ENCODE data around the gene TMEM250. TPM values are rescaled to one million over a fixed set of nuclear protein-coding genes. Genes with fewer than 3 reads are reported as not detected.

Gene TMEM250
- total RNA-seq, 1 experiment from 2014 or later: 37.5 TPM

DNA sequence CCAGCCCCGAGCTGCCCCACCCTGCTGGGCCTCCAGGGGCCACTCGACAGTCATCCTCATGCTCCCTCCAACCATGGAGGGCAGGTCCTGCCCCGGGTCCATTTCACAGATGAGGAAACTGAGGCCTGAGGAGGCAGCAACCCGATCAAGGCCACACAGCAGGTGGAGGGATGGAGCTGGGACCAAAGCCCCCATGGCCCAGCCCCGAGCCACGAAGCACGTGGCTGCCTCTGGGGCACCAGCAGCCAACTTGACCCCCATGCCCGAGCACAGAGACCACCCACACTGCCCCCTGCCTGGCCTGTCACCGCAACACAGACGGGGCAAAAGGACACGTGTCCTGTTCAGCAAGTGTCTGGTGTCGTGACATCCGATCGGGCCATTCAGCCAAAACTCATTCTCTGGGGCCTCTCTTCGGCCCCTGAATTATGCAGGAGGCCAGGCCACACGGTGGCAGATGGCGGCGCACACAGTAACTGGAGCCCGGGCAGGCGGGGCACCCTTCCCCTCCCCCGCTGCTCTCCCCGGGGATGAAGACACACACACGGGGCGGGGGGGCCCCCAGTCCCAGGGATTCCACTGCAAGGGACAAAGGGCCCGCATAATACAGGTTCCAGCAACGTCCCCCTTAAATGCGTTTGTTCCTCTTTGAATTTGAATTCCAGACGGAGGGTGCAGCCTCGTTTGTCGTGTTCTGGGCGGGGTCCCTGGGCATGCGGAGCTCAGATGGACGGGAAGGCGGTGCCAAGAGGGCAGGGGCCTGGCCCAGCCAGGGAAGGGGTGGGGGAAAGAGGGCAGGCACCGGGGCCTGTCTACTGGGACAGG, 29.4 kb upstream of the TMEM250 start (continued):
- TF ChIP-seq ELF1 (IDR thresholded peaks at IDR 0.05; ENCODE audit: borderline replicate concordance, low read depth) (no peak), EZH2phosphoT487 (IDR thresholded peaks at IDR 0.05; ENCODE audit: borderline replicate concordance) (no peak), EZH2 (IDR thresholded peaks at IDR 0.05) (no peak), ZNF274 (IDR thresholded peaks at IDR 0.05; ENCODE audit: low read depth, low read length) (no peak), FOSL1 (IDR thresholded peaks at IDR 0.05; ENCODE audit: low read depth) (no peak)
- TF ChIP-seq, protein P1, sequence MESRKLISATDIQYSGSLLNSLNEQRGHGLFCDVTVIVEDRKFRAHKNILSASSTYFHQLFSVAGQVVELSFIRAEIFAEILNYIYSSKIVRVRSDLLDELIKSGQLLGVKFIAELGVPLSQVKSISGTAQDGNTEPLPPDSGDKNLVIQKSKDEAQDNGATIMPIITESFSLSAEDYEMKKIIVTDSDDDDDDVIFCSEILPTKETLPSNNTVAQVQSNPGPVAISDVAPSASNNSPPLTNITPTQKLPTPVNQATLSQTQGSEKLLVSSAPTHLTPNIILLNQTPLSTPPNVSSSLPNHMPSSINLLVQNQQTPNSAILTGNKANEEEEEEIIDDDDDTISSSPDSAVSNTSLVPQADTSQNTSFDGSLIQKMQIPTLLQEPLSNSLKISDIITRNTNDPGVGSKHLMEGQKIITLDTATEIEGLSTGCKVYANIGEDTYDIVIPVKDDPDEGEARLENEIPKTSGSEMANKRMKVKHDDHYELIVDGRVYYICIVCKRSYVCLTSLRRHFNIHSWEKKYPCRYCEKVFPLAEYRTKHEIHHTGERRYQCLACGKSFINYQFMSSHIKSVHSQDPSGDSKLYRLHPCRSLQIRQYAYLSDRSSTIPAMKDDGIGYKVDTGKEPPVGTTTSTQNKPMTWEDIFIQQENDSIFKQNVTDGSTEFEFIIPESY (IDR thresholded peaks at IDR 0.05; ENCODE audit: extremely low read depth, insufficient replicate concordance, low read length): no peak

DNA sequence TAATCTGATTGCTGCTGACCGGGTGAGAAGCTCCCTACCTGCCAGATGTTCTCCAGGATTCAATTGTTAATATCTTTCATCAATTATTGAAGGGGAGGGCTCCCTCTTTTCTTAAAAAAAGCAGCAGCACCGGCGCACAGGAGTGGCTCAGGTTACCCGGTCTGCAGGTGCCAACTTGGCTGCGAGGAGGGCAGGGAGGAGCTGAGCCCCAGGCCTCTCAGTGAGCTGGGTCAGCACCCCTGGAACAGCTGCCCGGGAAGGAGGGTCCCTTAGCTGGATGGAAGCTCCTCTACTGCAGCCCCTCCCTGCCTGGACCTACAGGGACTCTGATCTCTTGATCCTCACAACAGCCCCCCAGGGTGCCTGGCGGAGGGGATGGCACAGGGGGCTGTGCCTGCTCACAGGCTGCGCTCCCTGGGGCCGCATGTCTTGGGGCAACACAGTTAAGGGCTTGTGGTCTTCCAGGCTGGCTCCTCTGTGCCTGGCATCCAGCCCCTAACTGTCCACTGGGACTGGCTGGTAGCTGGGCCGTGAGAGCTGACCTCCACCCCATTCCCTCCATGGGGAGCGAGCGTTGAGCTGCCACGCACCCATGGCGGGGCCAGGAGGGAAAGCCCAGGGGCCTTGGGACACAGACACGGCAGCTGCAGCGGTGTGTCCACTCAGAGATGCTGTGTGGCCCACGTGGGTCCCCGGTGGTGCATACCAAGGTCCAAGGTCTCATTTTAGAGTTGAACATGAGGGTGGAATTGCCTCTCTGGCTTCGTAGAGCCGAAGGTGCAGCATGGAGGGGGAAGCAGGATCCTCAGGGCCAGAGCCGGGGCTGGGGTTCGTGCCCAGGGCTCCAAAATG, 28.6 kb upstream of the TMEM250 start:
- intact Hi-C loops (cut with micrococcal nuclease): no loop called here
- no peak overlapping the region for H3K4me3 ChIP-seq (replicated peaks in 1 of 2; ENCODE audit: low read depth in 1 of 2, low read length in 2 of 2)
- no peak overlapping the region for H2AFZ ChIP-seq (ENCODE audit: low read depth, low read length, poor library complexity, severe bottlenecking)
- no peak overlapping the region for H3K9ac ChIP-seq (ENCODE audit: low read length)
- H3K27me3 ChIP-seq (ENCODE audit: insufficient read depth, low read length): no peaks in the 10 kb centered on the region
- H3K4me1 ChIP-seq (ENCODE audit: control insufficient read depth in 1 of 2, insufficient read depth in 2 of 2, low read length in 2 of 2): no peaks in the 10 kb centered on the region
- ATAC-seq: no peak
- no peaks in the 10 kb centered on the region for H3K79me2 ChIP-seq (ENCODE audit: insufficient read depth, low read length)
- no peaks in the 10 kb centered on the region for H3K36me3 ChIP-seq (ENCODE audit: control insufficient read depth in 1 of 2, insufficient read depth in 2 of 2, low read length in 2 of 2)
- ChIA-PET POLR2A (no interaction called here), RAD21 (ENCODE audit: low non-redundant PET in 1 of 2, low total read pairs in 2 of 2, uncharacterized antibody in 2 of 2, unreplicated experiment in 2 of 2) (no interaction called here), CTCF (interaction anchor here (1.0 kb wide), 1 partner anchor 9 kb away, joined by 3 read pairs; no protein-coding TSS in a partner anchor)
- H3K9me3 ChIP-seq (ENCODE audit: control insufficient read depth in 1 of 2, insufficient read depth in 1 of 2, low read depth in 1 of 2, low read length in 2 of 2): no peaks in the 10 kb centered on the region
- no TSS peak for BruUV-seq (replicated peaks)
- H3K9me2 ChIP-seq (ENCODE audit: insufficient read depth): no peaks in the 10 kb centered on the region
- no peak overlapping the region for H3K4me2 ChIP-seq (ENCODE audit: low read length)
- DNase-seq (ENCODE audit: low read depth, low spot score): no peak
- no peaks in the 10 kb centered on the region for H4K20me1 ChIP-seq (ENCODE audit: insufficient read depth)
- TF ChIP-seq CBX3 (IDR thresholded peaks at IDR 0.05; ENCODE audit: low read depth) (no peak), EZH2 (IDR thresholded peaks at IDR 0.05) (no peak), TCF7L2 (IDR thresholded peaks at IDR 0.05; ENCODE audit: borderline replicate concordance, extremely low read depth, insufficient read depth, insufficient read length) (no peak), CEBPB (IDR thresholded peaks at IDR 0.05; ENCODE audit: low read depth) (no peak), RAD21 (IDR thresholded peaks at IDR 0.05; ENCODE audit: low read depth) (no peak), SP1 (IDR thresholded peaks at IDR 0.05; ENCODE audit: low read depth) (no peak), JUND (IDR thresholded peaks at IDR 0.05) (no peak), POLR2A (IDR thresholded peaks at IDR 0.05; ENCODE audit: borderline replicate concordance, extremely low read depth, insufficient read depth, insufficient read length) (no peak), ZNF274 (IDR thresholded peaks at IDR 0.05; ENCODE audit: low read depth, low read length) (no peak), FOSL1 (IDR thresholded peaks at IDR 0.05; ENCODE audit: low read depth) (no peak), EGR1 (IDR thresholded peaks at IDR 0.05; ENCODE audit: low read depth) (no peak), YY1 (IDR thresholded peaks at IDR 0.05; ENCODE audit: extremely low read depth, insufficient replicate concordance, low read depth, low read length) (no peak)
- TF ChIP-seq, protein P1 (IDR thresholded peaks at IDR 0.05; ENCODE audit: extremely low read depth, insufficient replicate concordance, low read length): no peak
- TF ChIP-seq, protein P2, sequence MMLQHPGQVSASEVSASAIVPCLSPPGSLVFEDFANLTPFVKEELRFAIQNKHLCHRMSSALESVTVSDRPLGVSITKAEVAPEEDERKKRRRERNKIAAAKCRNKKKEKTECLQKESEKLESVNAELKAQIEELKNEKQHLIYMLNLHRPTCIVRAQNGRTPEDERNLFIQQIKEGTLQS (IDR thresholded peaks at IDR 0.05): no peak
- H3K27ac ChIP-seq (ENCODE audit: low read depth, low read length): no peak overlapping the region
